ENCODE measurements around the gene POFUT2.

POFUT2 gene

DNA sequence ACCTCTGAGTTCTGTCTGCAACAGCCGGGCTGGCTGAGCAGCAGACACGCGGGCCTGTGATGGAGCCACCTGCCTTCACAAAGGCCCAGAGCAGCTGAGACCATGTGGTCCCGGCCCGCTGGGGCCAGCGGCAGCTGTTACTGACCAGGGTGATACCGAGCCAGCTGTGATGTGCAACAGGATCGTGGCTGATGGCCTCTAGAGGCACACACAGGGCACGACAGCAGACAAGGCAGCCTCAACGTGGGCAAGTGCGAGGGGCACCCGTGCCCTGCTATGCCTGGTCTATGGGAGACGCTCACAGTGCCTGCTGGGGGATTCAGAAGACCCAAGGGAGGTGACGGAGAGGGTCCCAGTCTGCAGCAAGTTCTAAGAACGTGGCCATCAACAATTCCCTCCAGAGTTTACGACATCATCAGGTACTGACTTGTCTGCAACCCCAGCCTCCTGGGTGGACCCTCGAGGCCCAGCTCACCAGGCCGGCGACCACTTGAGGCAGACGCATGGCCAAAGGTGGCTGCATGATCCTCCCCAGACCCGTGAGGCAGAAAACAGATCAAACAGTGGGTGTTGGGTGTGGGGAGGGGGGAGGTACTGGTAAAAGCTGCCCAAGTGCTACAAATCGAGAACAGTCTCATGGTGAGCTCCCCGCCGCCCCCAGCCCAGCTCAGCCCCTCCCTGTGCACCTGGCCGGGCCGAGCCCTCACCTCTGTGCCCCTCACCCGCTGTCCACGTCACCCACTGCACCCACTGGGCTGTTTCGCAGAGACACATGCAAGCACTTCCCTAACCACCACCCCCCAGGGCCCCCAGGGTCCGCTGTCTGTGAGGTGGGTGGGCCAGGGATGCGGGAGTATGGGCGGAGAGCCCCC, 6.0 kb downstream of the POFUT2 start:
- no peak for DNase-seq

DNA sequence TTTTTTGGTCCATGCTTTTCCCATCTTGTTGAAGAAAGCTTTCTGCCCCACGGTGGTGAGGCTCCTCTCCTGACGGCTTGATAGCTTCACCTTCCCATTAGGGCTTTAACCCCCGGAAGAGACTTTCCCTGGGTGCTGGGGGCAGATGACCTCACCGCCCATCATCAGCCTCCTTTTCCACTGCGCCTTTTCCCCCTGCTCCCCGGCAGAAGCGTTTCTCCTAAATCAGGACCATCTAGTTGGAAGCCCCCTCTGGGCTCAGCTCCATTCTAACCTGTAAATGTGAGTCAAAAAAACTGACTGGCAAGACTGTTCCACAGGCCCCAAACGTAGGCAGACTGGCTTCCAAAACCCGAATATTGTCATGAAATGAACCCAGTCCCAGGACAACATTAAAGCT, 6.7 kb downstream of the POFUT2 start:
- DNase-seq, result no peak

DNA sequence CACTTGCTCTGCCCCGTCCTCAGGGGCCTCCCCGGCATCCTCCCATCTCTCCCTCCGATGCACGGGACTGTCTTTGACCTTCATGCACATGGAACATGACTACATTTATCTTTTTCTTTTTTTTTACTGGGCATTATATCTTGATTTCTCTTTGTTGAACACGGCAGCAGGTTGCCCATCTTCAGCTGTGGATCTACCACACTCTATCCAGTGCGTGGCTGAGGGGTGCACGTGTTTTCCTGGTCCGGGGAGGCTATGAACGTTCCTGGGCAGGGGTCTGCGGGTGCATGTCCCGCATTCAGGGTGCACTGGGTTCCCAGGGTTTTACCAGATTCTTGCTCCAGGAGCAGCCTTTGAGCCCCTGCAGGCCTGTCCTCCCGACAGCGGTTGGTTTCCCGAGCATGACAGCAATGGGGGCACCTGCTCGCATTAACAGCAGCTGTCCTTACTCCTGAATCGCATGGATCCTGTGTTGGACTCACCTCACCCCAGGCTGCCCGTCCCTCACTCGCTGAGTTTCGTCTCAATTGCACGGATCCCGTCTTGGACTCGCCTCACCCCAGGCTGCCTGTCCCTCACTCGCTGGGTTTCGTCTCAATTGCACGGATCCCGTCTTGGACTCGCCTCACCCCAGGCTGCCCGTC, 7.4 kb downstream of the POFUT2 start:
- no peak for DNase-seq

DNA sequence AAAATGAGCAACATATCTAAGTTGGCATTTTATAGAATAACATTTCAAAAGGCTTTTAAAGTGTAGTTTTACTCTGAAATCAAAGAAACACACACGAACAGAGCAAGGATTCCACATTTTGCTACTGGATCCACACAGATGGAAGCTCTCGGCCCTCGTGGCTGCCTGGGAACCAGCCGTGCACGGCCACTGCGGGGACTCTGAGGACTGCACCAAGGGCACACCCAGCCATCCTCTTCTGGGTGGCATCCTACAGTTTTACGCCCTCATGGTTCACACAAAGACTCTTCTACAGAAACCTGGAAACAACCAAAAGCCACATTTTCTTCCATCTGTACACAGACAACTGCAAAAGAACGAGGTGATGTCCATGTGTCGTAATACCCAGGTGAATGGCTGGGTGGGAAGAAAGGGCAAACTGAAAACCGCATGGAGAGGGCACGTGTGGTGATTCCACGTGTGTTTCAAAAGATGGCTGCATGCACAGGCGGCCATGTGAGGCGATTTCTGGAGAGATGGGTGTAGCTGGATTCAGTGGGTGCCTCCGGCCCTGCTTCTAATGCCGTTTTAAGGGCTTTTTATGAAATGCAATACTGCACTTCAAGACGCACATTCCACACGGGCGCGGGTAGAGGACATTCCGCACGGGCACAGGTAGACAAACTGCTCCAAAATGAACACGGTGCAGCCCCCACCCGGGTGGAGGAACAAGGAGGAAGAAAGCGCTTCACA, 8.1 kb downstream of the POFUT2 start:
- DNase-seq, result no peak

DNA sequence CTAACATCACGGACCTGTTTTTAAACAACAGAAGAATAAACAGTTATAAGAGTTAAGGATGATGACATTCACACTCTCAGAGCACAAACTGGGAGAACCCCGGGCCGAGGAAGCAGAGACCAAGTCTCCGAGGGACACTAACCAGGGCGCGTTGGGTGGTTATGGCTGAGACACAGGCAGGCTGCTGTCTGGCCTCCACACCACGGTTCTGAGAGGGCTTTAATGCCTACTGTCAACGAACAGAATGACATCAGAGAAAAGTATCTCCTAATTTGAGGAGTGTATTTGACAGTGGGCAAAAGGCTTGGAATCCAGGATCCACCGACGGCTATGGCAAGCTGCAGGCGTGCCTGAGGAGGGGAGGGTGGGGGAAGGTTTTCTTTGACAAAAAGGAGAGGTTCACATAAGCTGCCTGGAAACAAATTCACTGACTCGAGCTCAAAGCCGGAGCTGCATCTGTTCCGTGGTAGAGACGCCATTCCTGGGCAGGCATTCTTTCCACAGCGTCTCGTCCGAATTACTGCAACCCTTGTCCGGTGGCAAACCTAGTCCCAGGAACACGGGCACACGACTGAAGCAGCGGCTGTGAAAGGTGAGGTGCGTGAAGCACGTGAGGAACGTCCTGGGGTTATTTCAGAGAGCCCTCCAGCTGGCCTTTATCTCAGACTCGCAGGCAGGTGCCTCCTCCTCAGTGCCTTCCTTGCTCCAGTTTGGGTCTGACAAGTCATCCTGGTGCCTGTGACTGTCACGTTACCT, 9.4 kb downstream of the POFUT2 start:
- no peak for DNase-seq

DNA sequence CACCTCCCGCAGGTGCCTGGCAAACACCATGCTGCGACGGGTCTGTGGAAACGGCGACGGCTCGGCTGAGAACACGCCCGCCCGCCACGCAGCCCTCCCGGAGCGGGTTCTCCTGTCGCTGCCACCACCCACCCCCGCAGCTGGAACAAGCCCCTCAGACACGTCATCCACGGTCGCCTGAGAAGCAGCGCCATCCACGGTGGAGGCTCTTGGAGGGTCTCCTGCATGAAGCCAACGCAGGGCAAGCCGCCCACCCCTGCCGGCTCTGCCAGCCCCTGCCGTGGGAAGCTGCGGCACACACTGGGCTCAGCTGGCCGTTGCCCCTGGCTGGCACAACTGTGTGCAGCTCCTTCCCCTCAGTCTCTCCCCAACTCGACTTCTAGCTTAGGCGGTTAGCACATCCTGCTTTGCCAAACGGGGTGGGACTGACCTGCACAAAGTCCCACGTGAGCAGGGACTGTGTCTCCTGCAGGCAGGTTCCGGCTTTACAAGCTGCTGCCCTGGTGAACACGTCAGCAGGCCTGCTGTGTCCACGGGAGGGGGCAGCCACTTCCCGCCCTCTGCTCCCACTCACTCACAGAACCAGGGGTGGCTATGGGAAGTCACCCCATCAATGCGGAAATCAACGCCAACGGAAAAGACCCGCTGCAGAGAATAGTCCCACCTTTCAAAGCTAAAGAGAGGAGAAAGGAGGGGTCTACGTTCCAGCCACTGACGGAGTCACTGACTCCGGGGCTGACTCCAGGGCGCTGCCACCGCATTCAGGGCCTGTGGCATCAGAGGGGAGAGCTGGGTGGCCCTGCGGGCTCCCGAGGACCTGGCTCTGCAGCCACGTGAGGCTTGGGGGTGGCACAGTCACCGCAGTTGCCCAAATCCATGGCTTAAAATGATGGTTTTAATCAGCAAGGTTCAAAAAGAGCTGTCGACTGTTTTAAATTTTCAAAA, 10.3 kb downstream of the POFUT2 start:
- no peak for DNase-seq

DNA sequence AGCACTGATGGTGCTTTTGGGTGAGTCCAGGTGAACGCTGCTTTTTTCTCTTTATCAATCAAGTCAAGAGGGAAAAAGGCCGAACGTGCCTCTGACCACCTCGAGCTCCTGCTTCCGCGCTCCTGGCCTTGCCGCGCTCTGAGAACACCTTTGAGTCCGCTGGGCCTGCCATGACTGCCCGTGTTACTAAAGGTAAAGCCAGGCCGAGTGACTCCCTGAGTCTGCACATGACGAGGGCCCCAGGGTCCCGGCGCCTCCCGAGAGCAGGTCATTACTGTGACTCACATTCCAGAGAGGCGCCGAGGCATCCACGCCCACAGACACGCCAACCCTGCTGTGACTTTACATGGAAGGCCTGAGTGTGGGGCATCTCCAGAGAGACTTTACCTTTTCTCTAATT, 11.1 kb downstream of the POFUT2 start:
- DNase-seq, result no peak

DNA sequence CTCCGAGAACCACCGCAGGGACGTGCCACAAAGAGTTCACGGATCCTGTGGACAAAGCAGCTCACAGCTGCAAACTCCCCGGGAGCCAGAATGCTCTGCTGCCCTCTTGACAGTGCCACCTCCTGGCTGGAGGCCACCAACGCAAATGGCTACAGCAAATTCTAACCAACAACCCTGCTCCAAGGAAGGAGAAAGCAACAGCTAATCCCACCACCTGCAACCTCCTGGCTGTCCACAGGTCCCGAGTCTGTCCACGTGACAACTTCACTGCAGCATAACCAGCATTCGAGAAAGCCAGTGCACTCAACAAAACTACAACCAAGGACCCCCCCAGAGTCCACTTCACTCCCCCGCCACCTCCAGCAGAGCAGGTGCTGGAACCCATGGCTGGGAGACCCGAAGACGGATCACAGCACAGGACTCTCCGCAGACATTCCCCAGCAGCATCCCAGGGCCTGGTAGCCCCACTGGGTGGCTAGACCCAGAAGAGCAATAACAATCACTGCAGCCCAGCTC, 17.3 kb downstream of the POFUT2 start:
- DNase-seq, result no peak

DNA sequence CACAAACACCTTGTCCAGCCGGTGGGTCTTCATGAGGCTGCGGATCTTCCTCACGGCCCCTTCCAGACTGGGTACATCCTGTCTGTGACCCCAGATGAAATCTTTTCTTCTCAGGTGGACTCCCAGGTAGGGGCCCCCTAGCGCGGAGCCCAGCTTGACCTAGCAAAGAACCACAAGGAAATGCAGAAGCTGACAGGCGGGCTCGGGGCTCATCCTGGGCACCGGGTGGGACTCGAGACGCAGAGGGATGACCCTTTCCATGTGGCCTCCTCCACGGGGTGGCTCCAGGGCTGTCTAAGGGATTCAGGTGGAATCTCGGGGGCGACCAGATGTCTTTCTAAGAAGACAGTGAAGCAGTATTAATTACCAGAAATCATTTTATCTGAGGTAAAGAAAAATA, 17.8 kb downstream of the POFUT2 start:
- DNase-seq, result no peak

DNA sequence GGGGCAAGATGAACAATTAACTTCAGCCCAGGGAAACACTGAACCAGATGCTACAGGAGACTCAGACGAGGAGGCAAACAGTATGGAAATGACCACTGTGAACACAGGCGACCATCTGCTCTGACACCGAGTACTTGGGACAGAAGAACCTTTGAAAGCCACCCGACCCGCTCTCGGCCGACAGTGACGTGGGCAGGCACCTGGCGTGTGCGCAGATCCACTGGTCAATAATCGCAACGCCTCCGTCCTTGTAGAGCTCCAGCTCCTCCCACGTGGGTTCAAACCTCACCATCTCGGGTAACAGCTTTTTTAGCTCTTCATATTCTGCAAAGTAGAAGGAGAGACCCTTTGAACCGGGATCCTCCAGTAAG, 20.3 kb downstream of the POFUT2 start:
- DNase-seq, result no peak

DNA sequence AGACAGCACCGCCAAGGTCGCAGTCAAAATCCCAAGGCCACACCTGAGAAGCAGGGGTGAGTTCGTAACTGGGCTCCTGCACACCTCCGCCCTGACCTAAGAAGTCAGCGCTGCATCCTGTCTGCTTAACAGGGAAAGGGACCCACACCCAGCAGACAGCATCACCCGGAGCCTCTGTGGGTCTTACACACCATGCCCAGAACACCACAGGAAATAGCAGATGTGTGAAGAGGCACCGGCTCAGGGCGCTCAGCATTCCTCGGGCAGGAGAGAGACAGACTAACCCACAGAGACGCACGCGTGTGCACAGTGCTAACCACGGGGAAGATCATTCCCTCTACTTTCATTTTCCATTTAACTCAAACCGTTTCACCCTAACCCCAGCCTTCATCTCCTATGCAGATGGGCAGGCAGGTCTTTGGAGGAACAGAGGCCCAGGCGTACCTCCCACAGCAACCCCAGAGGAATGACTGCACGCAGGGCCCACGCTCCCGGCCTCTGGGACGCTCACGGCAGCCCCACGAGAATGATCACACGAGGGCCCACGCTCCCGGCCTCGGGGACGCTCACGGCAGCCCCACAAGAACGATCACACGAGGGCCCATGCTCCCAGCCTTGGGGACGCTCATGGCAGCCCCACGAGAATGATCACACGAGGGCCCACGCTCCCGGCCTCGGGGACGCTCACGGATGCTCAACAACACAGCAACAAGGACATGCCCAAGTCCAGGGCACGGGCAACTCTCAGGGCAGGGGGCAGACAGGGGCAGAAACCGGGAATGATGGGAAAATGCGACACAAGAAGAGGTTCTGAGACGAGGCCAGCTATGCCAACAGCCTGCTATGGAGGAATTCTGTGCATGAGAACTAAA, 20.9 kb downstream of the POFUT2 start:
- DNase-seq, result no peak

DNA sequence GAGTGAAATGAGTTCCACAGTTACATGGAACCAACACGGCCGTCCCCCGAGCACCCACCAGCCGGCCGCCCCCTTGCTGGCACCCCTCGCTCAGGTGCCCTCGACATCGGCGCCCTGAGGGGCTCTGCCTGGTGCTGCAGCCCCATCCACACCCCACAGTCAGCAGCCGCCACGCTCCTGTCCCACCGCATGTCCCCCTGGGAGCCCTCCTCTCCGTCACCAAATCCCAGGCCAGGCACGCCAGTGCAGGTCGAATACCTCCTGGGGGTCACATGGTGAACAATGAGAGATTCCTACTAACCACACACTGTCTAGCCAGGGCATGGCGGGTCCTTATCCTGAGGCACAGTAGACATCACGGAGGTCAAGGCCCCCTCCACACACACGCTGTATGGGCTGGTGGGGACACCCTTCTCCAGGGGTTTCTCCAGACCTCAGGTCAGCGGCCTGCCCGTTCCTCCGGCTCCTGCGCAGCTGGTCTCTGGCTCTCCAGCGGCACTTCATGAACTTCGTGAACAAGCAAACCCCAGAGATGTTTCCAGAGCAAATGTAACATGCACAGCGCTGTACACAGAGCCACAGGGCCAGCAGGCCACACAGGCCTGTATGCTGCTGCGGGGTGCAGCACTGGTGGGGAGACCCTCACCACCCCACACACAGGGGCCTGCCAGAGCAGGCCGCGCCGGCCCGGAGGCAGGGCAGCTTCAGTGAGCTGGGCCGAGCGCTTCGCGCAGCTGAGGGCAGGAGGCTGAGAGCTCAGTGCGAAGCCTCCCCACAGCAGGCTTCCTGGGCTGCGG, 21.8 kb downstream of the POFUT2 start:
- DNase-seq, result no peak

DNA sequence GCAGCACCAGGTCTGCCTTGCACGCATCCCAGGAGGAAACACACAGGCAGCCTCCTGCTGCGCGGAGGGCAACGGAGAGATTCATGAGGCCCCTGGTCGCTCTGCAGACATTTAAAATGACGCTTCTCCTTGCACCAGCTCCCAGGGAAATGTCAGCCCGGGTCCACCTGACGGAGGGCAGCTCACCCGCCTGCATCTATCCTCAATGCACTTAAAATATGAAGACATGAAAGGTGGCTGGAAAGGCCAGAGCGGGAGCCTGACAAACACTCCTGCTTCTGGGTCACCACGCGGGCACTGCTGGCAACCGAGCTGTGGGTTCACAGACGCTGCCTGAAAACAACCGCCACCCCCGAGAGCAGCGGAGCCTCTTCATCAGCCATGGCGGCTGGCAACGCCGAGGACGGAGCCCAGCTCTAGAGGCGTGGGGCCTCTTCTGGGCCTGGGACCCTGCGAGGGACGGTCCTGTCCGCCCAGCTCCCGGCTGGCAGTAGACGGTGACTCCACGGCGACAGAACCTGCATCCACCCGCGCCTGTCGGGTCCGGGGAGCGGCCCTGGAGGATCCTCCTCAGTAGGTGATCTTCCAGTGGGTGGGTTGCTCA, 22.7 kb downstream of the POFUT2 start:
- DNase-seq, result no peak

DNA sequence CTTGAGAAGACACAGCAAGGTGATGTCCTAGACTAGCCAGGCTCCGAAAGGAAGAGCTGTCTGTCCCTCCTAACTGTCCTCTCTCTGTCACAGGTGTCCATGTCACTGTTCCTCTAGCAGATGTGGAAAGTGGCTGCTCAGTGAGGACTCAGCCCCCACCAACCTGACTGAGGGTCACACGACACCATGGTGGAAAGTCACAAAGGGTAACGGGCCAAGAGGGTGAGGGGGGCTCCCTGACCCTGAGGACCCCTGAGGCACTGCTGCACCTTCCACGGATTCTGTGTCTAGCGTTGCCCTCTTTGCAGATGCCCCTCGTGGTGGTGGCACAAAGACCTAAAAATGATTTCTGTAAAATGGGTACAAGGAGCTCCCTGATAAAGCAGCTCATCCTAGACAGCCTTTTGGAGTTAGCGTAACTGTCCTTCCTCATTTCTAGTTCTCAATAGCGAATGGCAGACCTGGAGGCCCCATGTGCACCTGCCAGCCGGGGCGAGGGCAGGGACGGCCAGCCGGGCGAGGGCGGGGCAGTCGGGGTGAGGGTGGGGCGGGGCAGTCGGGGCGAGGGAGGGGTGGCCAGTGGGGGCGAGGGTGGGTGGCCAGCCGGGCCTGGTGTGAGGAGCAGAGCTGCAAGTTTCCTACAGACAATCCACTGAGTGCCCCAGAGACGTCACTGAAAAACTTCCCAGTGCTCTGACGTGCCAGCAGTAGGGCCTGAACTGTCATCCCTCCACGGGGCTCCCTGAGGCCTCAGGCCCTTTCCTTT, 23.4 kb downstream of the POFUT2 start:
- DNase-seq, result no peak

DNA sequence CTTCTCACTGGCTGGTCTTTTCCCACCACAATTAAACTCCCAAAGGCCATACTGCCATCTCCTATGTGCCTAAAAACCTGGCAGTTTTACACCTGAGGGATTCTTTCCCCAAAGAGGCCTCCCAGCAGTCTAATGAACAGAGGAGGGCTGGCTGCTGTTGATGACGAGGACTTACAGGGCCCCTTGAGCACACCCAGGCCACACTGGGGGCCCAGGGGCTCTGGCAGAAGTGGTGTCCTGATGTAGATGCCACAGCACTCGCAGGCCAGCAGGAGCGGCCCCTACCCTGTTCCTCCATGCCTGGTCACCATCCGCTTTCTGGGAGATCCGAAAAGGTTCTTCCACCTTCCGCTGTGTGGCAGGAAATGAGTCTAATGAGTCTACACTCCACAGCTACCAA, 24.2 kb downstream of the POFUT2 start:
- no peak for DNase-seq

DNA sequence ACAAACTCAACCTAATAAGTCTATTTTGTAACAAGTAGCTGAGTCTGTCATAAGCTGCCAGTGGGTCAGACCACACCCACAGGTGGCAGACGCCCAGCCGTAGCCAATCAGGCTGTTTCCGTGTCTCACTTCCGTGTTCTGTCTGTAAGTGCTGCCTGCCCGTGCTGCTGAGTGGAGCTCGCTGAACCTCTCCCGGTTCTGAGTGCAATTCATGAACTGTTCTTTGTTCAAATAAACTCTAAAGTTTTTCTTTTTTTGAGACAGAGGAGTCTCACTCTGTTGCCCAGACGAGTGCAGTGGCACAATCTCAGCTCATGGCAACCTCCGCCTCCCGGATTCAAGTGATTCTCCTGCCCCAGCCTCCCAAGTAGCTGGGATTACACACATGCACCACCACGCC, 25.1 kb downstream of the POFUT2 start:
- no peak for DNase-seq

DNA sequence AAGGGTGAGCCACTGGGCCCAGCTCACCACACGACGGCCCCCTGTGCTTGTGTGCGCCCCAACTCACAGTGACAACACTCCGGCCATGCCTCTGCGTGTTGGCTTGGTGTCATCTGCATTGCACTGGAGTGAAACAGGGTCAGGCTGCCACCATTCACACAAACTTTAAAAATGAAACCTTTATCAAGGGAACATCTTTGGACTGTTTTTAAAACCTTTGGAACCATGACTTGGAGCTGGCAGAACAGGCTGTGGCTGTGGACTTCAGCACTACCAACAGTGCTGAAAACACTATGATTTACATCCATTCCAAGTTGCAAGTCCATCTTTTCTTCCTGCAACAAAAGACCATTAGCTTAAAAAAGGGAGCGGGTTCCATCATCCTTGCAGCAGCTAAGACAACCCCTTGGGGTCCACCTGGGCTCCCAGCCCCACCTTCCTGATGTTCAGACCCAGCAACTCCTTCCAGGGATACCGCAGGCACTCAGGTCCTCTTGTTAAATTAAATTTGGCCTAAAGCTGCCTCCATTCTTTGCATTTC, 25.6 kb downstream of the POFUT2 start:
- no peak for DNase-seq

DNA sequence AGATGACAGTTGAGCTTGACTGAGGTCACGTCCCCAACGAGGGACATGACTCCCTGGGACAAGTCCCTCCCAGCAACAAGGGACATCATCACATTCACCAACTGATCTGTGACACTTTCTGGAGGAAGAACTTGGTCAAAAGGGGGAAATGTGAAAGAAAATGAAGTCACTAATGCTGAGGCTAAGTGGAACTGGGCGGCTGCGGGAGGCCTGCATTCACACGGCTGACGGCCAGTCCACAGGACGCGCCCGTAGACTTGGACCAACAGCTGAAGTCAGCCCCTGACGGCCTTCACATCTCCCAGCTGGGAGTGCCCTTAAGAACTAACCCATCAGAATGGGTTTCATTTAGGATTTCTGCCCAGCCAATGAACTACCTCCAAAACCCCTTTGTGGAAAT, 26.6 kb downstream of the POFUT2 start:
- DNase-seq, result no peak

All from NCI-H146 (cell line).